Measurements from ENCODE around the gene CCDC157. TPM values are rescaled to one million over a fixed set of nuclear protein-coding genes. Genes with fewer than 3 reads are reported as not detected.
"Not testable (repeated sequence)": the region's sequence is repeated elsewhere in the genome, so short reads cannot be mapped to it uniquely, and the experiment has no call there.

CCDC157 gene
- total and polyA plus RNA-seq, 5 experiments from 2014 or later: 0.66 to 4.1 (median 2.5) TPM

- Mint-ChIP-seq H3K36me3 (peaks cover 0 to 4% (median 3%) of the 10 kb centered on the region in 3 donors), H3K4me3 (peak within 1 kb of the TSS; percentile 82 to 95 (median 90)), H3K9me3 (no peaks in the 10 kb centered on the region), H3K4me1 (peaks cover 30 to 66% (median 56%) of the 10 kb centered on the region in 4 donors), H3K27ac (peak within 1 kb of the TSS; percentile 78 to 96 (median 92)), H3K27me3 (peaks cover 0 to 6% (median 0%) of the 10 kb centered on the region in 5 donors)
- POLR2A ChIA-PET: interaction anchor here (0.8 to 5.8 kb wide), 9 partner anchors 15 to 121 kb away, joined by 3 to 118 read pairs (median 8); partner anchors contain the start of genes CASTOR1, MTFP1 and TBC1D10A
- DNase-seq (peak; percentile 19 to 72 (median 58)), ATAC-seq (peak; percentile 75 to 79)
Measured at GRCh38 chr22:30396871-30397655, 40.3 kb downstream of the CCDC157 start, which contains the start of gene SEC14L2. SEC14L2 (plus strand) TSS chr22:30397018; CDS start chr22:30397117, 99 bp downstream.

GRCh38 chr22:30397656-30398635 lies 41.1 kb downstream of the CCDC157 start:
- peak; percentile 15 to 17 for ATAC-seq
- peak overlapping the region; percentile 82 to 95 (median 87) for H3K4me3 Mint-ChIP-seq
- H3K4me1 Mint-ChIP-seq: peaks cover 28 to 58% (median 49%) of the 10 kb centered on the region in 4 donors

GRCh38 chr22:30398685-30399680 lies 42.2 kb downstream of the CCDC157 start:
- DNase-seq (no peak), ATAC-seq (peak; percentile 10 to 24)
- H3K4me3 Mint-ChIP-seq: peak overlapping the region; percentile 82 to 95 (median 87)
- POLR2A ChIA-PET: interaction anchor here (0.8 to 5.8 kb wide), 6 partner anchors 10 to 110 kb away, joined by 3 to 118 read pairs (median 18); partner anchors contain the start of genes CASTOR1 and MTFP1
- peaks cover 0 to 6% (median 0%) of the 10 kb centered on the region in 5 donors for H3K27me3 Mint-ChIP-seq
- peak overlapping the region; percentile 75 to 96 (median 92) for H3K27ac Mint-ChIP-seq
- no peaks in the 10 kb centered on the region for H3K9me3 Mint-ChIP-seq
- peaks cover 22 to 48% (median 39%) of the 10 kb centered on the region in 4 donors for H3K4me1 Mint-ChIP-seq
- H3K36me3 Mint-ChIP-seq: peaks cover 0 to 10% (median 3%) of the 10 kb centered on the region in 3 donors

More at GRCh38 chr22:30397656-30398635, 41.1 kb downstream of the CCDC157 start:
- DNase-seq: peak in 2 of 10 donors; percentile 22 to 30
- POLR2A ChIA-PET: interaction anchor here (0.8 to 5.8 kb wide), 10 partner anchors 9 to 122 kb away, joined by 3 to 118 read pairs (median 7); partner anchors contain the start of genes CASTOR1 and MTFP1
- H3K36me3 Mint-ChIP-seq: peaks cover 0 to 6% (median 3%) of the 10 kb centered on the region in 3 donors
- peaks cover 0 to 6% (median 0%) of the 10 kb centered on the region in 5 donors for H3K27me3 Mint-ChIP-seq
- H3K9me3 Mint-ChIP-seq: no peaks in the 10 kb centered on the region
- peak overlapping the region; percentile 75 to 96 (median 92) for H3K27ac Mint-ChIP-seq

- Mint-ChIP-seq H3K4me1 (peaks cover 25 to 46% (median 39%) of the 10 kb centered on the region in 4 donors), H3K27ac (peak overlapping the region in 8 of 10 donors; percentile 21 to 96 (median 76)), H3K9me3 (no peaks in the 10 kb centered on the region), H3K27me3 (peaks cover 0 to 6% (median 0%) of the 10 kb centered on the region in 5 donors), H3K4me3 (peak overlapping the region in 4 of 10 donors; percentile 2 to 87 (median 22)), H3K36me3 (peaks cover 0 to 17% (median 3%) of the 10 kb centered on the region in 3 donors)
- no peak for ATAC-seq
- no peak for DNase-seq
- POLR2A ChIA-PET: interaction anchor here (1.5 to 5.8 kb wide), 2 partner anchors 24 to 111 kb away, joined by 4 to 118 read pairs; partner anchors contain the start of genes CASTOR1 and MTFP1
Measured at GRCh38 chr22:30399718-30400117, 42.9 kb downstream of the CCDC157 start.

GRCh38 chr22:30400159-30400558 lies 43.4 kb downstream of the CCDC157 start:
- DNase-seq (no peak), ATAC-seq (no peak)
- H3K4me3 Mint-ChIP-seq: no peak overlapping the region
- peak overlapping the region in 7 of 10 donors; percentile 51 to 93 (median 72) for H3K27ac Mint-ChIP-seq
- H3K9me3 Mint-ChIP-seq: no peaks in the 10 kb centered on the region
- H3K4me1 Mint-ChIP-seq: peaks cover 25 to 45% (median 39%) of the 10 kb centered on the region in 4 donors
- POLR2A ChIA-PET: interaction anchor here (1.0 to 5.8 kb wide), 3 partner anchors 14 to 95 kb away, joined by 4 to 118 read pairs (median 4); partner anchors contain the start of gene MTFP1
- peaks cover 0 to 6% (median 0%) of the 10 kb centered on the region in 5 donors for H3K27me3 Mint-ChIP-seq
- H3K36me3 Mint-ChIP-seq: peaks cover 0 to 22% (median 3%) of the 10 kb centered on the region in 3 donors

DNA sequence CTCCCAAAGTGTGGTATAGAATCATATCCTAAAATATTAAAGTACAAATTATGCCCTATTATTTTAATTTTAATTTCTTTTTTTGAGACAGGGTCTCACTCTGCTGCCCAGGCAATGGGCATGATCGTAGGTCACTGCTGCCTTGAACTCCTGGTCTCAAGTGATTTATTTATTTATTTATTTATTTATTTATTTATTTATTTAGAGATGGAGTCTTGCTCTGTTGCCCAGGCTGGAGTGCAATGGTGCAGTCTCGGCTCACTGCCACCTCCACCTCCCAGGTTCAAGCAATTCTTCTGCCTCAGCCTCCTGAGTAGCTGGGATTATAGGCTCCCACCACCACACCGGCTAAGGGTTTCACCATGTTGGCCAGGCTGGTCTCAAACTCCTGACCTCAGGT lies 44.2 kb downstream of the CCDC157 start:
- not testable (repeated sequence) for H3K9me3 Mint-ChIP-seq, H3K27me3 Mint-ChIP-seq, H3K27ac Mint-ChIP-seq, H3K4me3 Mint-ChIP-seq, ATAC-seq, DNase-seq
- POLR2A ChIA-PET: interaction anchor here (1.0 to 2.9 kb wide), 3 partner anchors 13 to 96 kb away, joined by 4 to 12 read pairs (median 4); no protein-coding TSS in a partner anchor
- Mint-ChIP-seq H3K4me1 (peaks cover 28 to 36% (median 32%) of the 10 kb centered on the region in 4 donors), H3K36me3 (peaks cover 0 to 27% (median 3%) of the 10 kb centered on the region in 3 donors)

DNA sequence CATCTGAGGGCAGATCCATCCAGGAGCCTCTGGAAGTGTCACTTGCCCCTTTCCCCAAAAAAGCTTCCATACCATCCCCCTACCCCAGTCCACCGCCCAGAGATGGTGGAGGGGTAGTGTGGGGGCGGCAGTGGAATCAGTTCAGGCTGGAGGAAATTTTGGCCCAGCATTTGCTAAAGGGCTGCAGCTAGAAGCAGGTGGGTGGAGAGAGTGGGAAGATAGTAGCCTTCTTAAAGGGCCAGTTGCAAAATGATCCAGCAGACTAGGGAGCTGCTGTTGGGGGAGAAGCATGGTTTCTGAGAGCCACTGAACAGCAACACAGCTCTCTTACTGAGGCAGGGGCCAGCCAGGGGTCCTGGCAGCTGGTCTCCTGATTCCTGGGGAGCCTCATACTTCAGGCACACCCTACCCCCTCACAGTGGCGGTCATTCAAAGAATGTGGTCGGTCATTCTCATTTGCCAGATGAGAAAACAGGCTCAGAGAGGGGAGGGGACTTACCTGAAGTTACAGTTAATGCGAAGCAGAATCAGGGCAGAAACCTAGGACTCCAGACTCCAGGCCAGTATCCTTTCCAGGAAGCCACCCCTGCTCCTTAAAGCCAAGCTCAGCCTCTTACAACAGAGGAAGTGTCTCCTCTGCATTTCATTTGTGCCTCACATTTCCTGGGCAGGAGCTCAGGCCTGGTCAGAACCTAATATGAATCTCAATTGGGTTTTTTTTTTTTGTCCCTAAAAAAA lies 45.4 kb downstream of the CCDC157 start:
- Mint-ChIP-seq H3K27me3 (peaks cover 0 to 4% (median 0%) of the 10 kb centered on the region in 5 donors), H3K9me3 (no peaks in the 10 kb centered on the region), H3K4me1 (peaks cover 21 to 30% (median 27%) of the 10 kb centered on the region in 4 donors), H3K27ac (peak overlapping the region in 5 of 10 donors; percentile 29 to 82 (median 57)), H3K36me3 (peaks cover 0 to 36% (median 3%) of the 10 kb centered on the region in 3 donors), H3K4me3 (no peak overlapping the region)
- DNase-seq (no peak), ATAC-seq (no peak)
- POLR2A ChIA-PET: interaction anchor here (0.5 to 2.9 kb wide), 7 partner anchors 9 to 94 kb away, joined by 3 to 12 read pairs (median 5); no protein-coding TSS in a partner anchor

GRCh38 chr22:30402766-30403104 lies 45.9 kb downstream of the CCDC157 start:
- POLR2A ChIA-PET: interaction anchor here (0.9 to 2.9 kb wide), 5 partner anchors 8 to 42 kb away, joined by 3 to 12 read pairs (median 5); no protein-coding TSS in a partner anchor
- H3K27ac Mint-ChIP-seq: peak overlapping the region in 2 of 10 donors; percentile 26 to 68
- H3K4me3 Mint-ChIP-seq, ATAC-seq, H3K9me3 Mint-ChIP-seq, DNase-seq, H3K27me3 Mint-ChIP-seq: not testable (repeated sequence)
- H3K4me1 Mint-ChIP-seq: peaks cover 18 to 30% (median 24%) of the 10 kb centered on the region in 4 donors
- peaks cover 0 to 38% (median 3%) of the 10 kb centered on the region in 3 donors for H3K36me3 Mint-ChIP-seq

DNA sequence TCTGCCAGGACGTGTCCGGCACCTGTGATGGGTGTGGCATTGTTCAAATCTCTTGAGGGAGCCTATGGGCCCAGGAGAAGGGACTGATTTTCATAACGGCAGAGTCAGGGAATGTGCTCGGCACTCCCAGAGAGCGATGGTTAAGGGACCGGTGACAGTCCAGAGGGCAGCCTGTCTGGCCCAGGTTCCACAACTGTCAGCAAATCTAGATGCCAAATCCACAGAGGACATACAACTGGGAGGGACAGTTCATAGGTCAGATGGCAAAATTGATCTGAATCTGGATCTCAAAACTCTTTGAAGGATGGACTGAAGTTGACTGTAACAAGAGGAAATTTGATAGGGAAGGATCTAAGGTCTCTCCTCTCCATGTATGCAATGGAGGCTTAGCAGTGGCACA lies 47.5 kb downstream of the CCDC157 start:
- POLR2A ChIA-PET: interaction anchor here (0.8 kb wide), 1 partner anchor 30 kb away, joined by 3 read pairs; no protein-coding TSS in a partner anchor

GRCh38 chr22:30405731-30406130 lies 48.9 kb downstream of the CCDC157 start:
- Mint-ChIP-seq H3K36me3 (peaks cover 0 to 58% (median 3%) of the 10 kb centered on the region in 3 donors), H3K9me3 (no peaks in the 10 kb centered on the region), H3K27me3 (no peaks in the 10 kb centered on the region), H3K4me3 (peak overlapping the region in 1 of 10 donors; percentile 36), H3K27ac (peak overlapping the region in 5 of 10 donors; percentile 26 to 86 (median 40)), H3K4me1 (peaks cover 0 to 21% (median 12%) of the 10 kb centered on the region in 4 donors)
- no peak for ATAC-seq
- POLR2A ChIA-PET: interaction anchor here (0.6 to 1.7 kb wide), 2 partner anchors 18 to 31 kb away, joined by 3 to 6 read pairs; no protein-coding TSS in a partner anchor
- no peak for DNase-seq

More for the DNA sequence above, 47.5 kb downstream of the CCDC157 start:
- Mint-ChIP-seq H3K4me3 (no peak overlapping the region), H3K27me3 (no peaks in the 10 kb centered on the region), H3K4me1 (peaks cover 2 to 15% (median 10%) of the 10 kb centered on the region in 4 donors), H3K36me3 (peaks cover 0 to 48% (median 3%) of the 10 kb centered on the region in 3 donors), H3K9me3 (no peaks in the 10 kb centered on the region), H3K27ac (peak overlapping the region in 7 of 10 donors; percentile 15 to 86 (median 48))
- no peak for DNase-seq
- ATAC-seq: no peak
